Measurements from ENCODE around the gene PPTC7. TPM values are rescaled to one million over a fixed set of nuclear protein-coding genes. Genes with fewer than 3 reads are reported as not detected.
A peak's percentile ranks its signal among the peaks of the same experiment; 100 is the strongest.

PPTC7 gene
- total RNA-seq, 1 experiment from 2014 or later = 18.3 TPM

DNA sequence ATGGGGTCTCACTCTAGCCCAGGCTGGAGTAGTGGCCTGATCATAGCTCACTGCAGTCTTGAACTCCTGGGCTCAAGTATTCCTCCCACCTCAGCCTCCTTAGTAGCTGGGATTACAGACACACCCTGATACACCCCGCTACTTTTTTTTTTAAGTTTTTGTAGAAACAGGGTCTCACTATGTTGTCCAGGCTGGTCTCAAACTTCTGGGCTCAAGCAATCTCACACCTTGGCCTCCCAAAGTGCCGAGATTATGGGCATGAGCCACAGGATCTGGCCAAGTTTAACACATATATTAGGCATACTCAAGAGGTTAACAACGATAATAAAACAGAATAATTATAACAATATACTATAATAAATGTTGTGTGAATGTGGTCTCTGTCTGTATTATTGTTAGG is 25.8 kb downstream of the PPTC7 start:
- H3K27ac ChIP-seq = no peak overlapping the region
- H3K4me2 ChIP-seq = no peak overlapping the region
- no peaks in the 10 kb centered on the region for H3K9me3 ChIP-seq (ENCODE audit: insufficient read depth, low read depth)
- H3F3A ChIP-seq (ENCODE audit: insufficient read depth, low read depth) = peaks cover 17% of the 10 kb centered on the region; the same call in 1 of the 2 replicates
- H3K27me3 ChIP-seq (ENCODE audit: insufficient read depth, low read depth) = no peaks in the 10 kb centered on the region
- ChIA-PET CTCF (interaction anchor here (0.6 to 1.1 kb wide), 2 partner anchors 45 to 269 kb away, joined by 3 read pairs; no protein-coding TSS in a partner anchor), POLR2A (ENCODE audit: unreplicated experiment) (no interaction called here)
- intact Hi-C loops (cut with micrococcal nuclease; ENCODE audit: unreplicated experiment) = loop anchor here (5.0 kb wide), 1 partner anchor 35 kb away; no protein-coding TSS in a partner anchor
- H2AFZ ChIP-seq = no peak overlapping the region
- TF ChIP-seq, protein P1, sequence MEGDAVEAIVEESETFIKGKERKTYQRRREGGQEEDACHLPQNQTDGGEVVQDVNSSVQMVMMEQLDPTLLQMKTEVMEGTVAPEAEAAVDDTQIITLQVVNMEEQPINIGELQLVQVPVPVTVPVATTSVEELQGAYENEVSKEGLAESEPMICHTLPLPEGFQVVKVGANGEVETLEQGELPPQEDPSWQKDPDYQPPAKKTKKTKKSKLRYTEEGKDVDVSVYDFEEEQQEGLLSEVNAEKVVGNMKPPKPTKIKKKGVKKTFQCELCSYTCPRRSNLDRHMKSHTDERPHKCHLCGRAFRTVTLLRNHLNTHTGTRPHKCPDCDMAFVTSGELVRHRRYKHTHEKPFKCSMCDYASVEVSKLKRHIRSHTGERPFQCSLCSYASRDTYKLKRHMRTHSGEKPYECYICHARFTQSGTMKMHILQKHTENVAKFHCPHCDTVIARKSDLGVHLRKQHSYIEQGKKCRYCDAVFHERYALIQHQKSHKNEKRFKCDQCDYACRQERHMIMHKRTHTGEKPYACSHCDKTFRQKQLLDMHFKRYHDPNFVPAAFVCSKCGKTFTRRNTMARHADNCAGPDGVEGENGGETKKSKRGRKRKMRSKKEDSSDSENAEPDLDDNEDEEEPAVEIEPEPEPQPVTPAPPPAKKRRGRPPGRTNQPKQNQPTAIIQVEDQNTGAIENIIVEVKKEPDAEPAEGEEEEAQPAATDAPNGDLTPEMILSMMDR (conservative IDR thresholded peaks at IDR 0.05) = no peak
- TF ChIP-seq EZH2 (IDR thresholded peaks at IDR 0.05; ENCODE audit: low read depth) = no peak
- BruUV-seq (replicated peaks) = no TSS peak
- DNase-seq = no peak
- H3K79me2 ChIP-seq (ENCODE audit: low read depth) = peaks cover 91% of the 10 kb centered on the region
- no peaks in the 10 kb centered on the region for H3K9me2 ChIP-seq (ENCODE audit: insufficient read depth)
- H3K4me3 ChIP-seq = no peak overlapping the region
- peaks cover 17% of the 10 kb centered on the region; the same call in 1 of the 2 replicates for H4K20me1 ChIP-seq (ENCODE audit: insufficient read depth)
- H3K36me3 ChIP-seq (ENCODE audit: low read depth) = no peaks in the 10 kb centered on the region
- H3K4me1 ChIP-seq (replicated peaks; ENCODE audit: insufficient read depth) = peaks cover 24% of the 10 kb centered on the region

DNA sequence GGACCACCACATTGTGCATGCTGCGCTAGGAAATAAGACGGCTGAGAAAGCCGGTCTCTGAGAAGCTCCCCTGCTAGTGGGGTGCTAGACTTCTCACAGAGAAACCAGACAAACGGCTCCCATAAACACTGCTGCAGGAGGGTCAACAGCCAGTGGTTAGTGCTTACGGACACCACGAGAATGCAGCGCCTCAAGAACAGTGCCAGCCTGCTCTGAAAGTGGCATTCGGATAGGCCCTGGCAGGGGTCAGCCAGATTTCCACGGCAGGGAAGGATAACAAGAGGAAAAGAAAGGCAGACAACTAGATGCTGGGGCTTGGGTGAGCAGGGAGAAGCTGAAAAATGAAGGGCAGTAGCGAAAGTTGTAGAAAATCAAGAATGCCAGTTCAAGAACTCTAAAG is 26.4 kb downstream of the PPTC7 start:
- H3K4me2 ChIP-seq = peak overlapping the region; percentile 64; the same call in 1 of the 2 replicates
- CTCF ChIA-PET = interaction anchor here (0.6 to 1.1 kb wide), 2 partner anchors 45 to 269 kb away, joined by 3 read pairs; no protein-coding TSS in a partner anchor
- H3K4me3 ChIP-seq = no peak overlapping the region
- no peak for TF ChIP-seq EZH2 (IDR thresholded peaks at IDR 0.05; ENCODE audit: low read depth)
- TF ChIP-seq, protein P1 (conservative IDR thresholded peaks at IDR 0.05) = no peak
- H2AFZ ChIP-seq = no peak overlapping the region
- no peaks in the 10 kb centered on the region for H3K9me3 ChIP-seq (ENCODE audit: insufficient read depth, low read depth)
- H3K9me2 ChIP-seq (ENCODE audit: insufficient read depth) = no peaks in the 10 kb centered on the region
- POLR2A ChIA-PET (ENCODE audit: unreplicated experiment) = no interaction called here
- no peak for DNase-seq
- peak overlapping the region; percentile 58; the same call in 1 of the 2 replicates for H3K27ac ChIP-seq
- no peaks in the 10 kb centered on the region for H3K27me3 ChIP-seq (ENCODE audit: insufficient read depth, low read depth)
- peaks cover 22% of the 10 kb centered on the region for H4K20me1 ChIP-seq (ENCODE audit: insufficient read depth)
- H3K36me3 ChIP-seq (ENCODE audit: low read depth) = no peaks in the 10 kb centered on the region
- peaks cover 21% of the 10 kb centered on the region; the same call in 1 of the 2 replicates for H3F3A ChIP-seq (ENCODE audit: insufficient read depth, low read depth)
- H3K79me2 ChIP-seq (ENCODE audit: low read depth) = peaks cover 87% of the 10 kb centered on the region
- peaks cover 24% of the 10 kb centered on the region for H3K4me1 ChIP-seq (replicated peaks; ENCODE audit: insufficient read depth)
- intact Hi-C loops (cut with micrococcal nuclease; ENCODE audit: unreplicated experiment) = loop anchor here (5.0 kb wide), 1 partner anchor 36 kb away; no protein-coding TSS in a partner anchor
- no TSS peak for BruUV-seq (replicated peaks)

DNA sequence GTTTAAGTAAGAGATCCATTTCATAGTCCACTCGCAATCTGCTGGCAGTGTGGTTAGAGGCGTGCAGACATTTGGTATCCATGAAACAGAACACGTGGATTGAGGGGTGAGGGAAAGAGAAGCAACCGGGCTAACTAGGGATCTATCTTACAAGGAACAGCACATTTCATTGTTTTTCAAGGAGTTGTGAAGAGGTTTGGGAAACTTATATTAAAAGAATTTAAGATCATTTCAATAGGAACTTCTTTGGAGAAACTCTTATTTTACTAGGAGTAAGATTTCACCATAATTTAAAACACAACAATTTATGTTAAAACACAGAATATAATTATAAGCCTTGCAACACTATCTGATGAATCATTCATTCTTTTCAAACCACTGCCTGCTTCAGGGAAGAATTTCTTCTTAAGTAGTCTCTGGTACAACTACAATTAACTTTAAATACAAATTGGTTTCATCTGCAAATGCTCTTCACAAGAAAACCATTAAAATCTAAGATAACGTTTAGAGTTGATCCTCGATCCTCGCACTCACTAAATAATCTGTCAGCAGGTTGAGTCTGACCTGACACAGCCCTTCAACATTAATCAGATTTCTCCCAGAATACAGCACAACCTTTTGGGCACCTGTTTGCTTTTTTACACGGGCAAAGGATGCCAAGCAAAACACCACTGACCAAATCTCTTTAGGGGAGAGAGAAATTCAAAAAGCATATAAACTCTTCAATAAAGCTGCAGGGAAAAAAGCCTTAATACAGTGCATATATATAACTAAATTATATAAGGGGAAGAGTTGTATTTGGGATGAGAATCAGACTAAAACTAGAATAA is 27.3 kb downstream of the PPTC7 start:
- BruUV-seq (replicated peaks) = no TSS peak
- TF ChIP-seq, protein P1 (conservative IDR thresholded peaks at IDR 0.05) = no peak
- TF ChIP-seq EZH2 (IDR thresholded peaks at IDR 0.05; ENCODE audit: low read depth) = no peak
- Histone ChIP-seq H3F3A (ENCODE audit: insufficient read depth, low read depth) (peaks cover 21% of the 10 kb centered on the region; the same call in 1 of the 2 replicates), H3K9me3 (ENCODE audit: insufficient read depth, low read depth) (no peaks in the 10 kb centered on the region), H3K36me3 (ENCODE audit: low read depth) (peaks cover 3% of the 10 kb centered on the region; the same call in 1 of the 2 replicates), H3K79me2 (ENCODE audit: low read depth) (peaks cover 82% of the 10 kb centered on the region), H3K27ac (peak overlapping the region; percentile 58), H3K4me2 (peak overlapping the region; percentile 64), H3K4me1 (replicated peaks; ENCODE audit: insufficient read depth) (peaks cover 24% of the 10 kb centered on the region), H4K20me1 (ENCODE audit: insufficient read depth) (peaks cover 28% of the 10 kb centered on the region), H2AFZ (no peak overlapping the region), H3K9me2 (ENCODE audit: insufficient read depth) (no peaks in the 10 kb centered on the region), H3K27me3 (ENCODE audit: insufficient read depth, low read depth) (no peaks in the 10 kb centered on the region), H3K4me3 (no peak overlapping the region)
- intact Hi-C loops (cut with micrococcal nuclease; ENCODE audit: unreplicated experiment) = loop anchor here (1.0 to 5.0 kb wide), 2 partner anchors 11 to 37 kb away; no protein-coding TSS in a partner anchor
- CTCF ChIA-PET = no interaction called here
- DNase-seq = peak in 1 of 2 experiments; percentile 43
- POLR2A ChIA-PET (ENCODE audit: unreplicated experiment) = no interaction called here
